CD4-positive, alpha-beta T cell treated with Interleukin-6 at 100 ng/mL for 8 hours (primary cell): Measurements from ENCODE around the gene TMEM175.
"Not testable (repeated sequence)": the region's sequence is repeated elsewhere in the genome, so short reads cannot be mapped to it uniquely, and the experiment has no call there.

Source experiments
- DNase-seq: peaks from one replicate; pipeline ENCODE4 v3.0.0-alpha.2; 2020; ENCODE audit warnings: mixed read lengths, low spot score

TMEM175 gene

GRCh38 chr4:915041-915474, 17.2 kb upstream of the TMEM175 start:
- DNase-seq = no peak

DNA sequence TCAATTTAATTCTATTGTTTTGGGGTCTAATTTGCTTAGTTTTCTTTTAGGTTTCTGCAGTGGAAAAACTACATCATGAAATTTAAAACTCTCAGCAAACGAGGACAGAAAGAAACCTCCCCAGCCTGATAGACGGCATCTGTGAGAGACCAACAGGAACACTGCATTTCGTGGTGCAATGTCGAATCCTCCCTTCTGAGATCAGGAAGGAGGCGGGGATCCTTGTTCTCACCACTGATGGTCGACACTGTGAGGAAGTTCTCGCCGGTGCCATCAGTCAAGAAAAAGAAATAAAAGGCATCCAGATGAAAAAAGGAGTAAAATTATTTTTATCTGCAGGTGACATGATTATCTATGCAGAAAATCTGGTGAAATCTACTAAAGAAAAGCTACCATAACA, 16.7 kb upstream of the TMEM175 start:
- no peak for DNase-seq

- no peak for DNase-seq
Measured at GRCh38 chr4:917466-917865, 14.8 kb upstream of the TMEM175 start.

- DNase-seq = no peak
Measured at GRCh38 chr4:917992-918391, 14.3 kb upstream of the TMEM175 start.

- DNase-seq = not testable (repeated sequence)
Measured at GRCh38 chr4:918591-918990, 13.7 kb upstream of the TMEM175 start.

DNA sequence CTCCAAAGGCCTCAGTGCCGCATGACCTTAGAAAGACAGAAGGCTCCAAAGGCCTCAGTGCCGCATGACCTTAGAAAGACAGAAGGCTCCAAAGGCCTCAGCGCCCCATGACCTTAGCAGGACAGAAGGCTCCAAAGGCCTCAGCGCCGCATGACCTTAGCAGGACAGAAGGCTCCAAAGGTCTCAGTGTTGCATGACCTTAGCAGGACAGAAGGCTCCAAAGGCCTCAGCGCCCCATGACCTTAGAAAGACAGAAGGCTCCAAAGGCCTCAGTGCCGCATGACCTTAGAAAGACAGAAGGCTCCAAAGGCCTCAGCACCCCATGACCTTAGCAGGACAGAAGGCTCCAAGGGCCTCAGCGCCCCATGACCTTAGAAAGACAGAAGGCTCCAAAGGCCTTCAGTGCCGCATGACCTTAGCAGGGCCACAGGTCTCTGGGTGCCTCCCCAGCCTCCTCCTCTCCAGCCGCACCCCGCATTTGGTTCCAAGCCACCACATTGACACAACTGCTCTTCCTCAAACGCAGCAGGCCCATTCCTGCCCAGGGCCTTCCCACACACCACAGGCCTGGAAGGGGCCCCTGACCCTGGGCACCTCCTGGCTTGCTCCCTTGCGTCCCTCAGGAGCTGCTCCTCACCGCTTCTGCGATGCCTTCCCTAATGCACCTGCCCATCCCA, 13.1 kb upstream of the TMEM175 start:
- DNase-seq = not testable (repeated sequence)

DNA sequence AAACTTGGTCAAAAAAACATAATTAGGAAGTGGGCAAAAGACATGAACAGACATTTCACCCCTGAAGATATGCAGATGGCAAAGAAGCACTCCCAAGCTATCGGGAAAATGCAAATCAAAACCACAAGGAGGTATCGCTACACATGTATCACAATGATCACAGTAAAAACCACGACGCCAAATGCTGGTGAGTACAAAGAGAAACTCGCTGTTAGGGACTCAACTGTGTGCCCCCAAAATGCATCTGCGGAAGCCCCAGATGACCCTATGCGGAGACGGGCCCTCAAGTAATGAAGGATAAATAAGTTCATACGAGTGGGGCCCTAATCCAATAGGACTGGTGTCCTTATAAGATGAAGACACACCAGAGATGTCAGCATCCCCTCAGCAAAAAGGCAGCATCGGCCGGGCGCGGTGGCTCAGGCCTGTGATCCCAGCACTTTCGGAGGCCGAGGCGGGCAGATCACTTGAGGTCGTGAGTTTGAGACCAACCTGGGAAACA, 10.4 kb upstream of the TMEM175 start:
- DNase-seq = no peak

DNA sequence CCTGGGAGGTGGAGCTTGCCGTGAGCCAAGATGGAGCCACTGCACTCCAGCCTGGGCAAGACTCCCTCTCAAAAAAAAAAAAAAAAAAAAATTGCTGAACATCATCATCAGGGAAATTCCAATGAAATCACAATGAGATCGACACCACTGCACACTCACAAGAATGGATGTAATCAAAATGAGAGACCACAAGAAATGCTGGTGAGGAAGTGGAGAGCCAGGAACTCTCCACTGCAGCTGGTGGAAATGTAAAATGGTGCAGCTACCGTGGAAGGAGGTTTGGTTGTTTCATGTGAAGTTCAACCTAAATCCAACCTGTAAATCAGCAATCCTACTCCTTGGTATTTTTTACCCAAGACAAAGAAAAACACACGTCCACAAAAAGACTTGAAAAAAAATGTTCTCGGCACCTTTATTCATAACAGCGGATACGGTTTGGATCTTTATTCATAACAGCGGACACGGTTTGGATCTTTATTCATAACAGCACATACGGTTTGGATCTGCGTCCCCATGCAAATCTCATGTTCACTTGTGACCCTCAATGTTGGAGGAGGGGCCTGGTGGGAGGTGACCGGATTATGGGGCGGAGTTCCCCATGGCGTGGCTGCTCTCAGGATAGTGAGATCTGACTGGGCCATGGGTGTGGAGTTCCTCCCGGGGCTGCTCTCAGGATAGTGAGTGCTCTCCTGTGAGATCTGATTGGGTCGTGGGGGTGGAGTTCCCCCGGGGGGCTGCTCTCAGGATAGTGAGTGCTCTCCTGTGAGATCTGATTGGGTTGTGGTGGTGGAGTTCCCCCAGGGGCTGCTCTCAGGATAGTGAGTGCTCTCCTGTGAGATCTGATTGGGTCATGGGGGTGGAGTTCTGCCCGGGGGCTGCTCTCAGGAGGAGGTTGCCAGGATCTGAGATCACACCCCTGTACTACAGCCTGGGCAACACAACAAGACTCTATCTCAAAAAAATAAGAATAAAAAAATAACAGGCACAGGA, 7.9 kb upstream of the TMEM175 start:
- no peak for DNase-seq

DNA sequence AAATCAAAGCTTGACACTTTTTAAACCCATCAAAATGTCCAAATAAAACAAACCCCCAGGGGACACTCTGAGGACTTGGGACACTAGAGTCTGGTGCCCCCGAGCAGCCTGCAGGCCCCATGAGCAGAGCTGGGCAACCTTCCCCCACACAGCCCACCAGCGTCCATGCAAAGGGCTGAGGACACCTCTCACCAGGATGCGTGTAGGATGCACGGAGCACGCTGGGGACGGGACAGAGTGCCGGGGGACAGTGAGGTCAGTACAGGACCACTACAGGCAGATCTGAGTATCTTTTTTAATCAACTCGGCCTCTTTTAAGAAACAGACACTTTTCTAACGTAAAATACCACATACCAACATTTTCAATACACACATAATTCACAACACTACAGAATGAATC, 7.1 kb upstream of the TMEM175 start:
- no peak for DNase-seq

DNA sequence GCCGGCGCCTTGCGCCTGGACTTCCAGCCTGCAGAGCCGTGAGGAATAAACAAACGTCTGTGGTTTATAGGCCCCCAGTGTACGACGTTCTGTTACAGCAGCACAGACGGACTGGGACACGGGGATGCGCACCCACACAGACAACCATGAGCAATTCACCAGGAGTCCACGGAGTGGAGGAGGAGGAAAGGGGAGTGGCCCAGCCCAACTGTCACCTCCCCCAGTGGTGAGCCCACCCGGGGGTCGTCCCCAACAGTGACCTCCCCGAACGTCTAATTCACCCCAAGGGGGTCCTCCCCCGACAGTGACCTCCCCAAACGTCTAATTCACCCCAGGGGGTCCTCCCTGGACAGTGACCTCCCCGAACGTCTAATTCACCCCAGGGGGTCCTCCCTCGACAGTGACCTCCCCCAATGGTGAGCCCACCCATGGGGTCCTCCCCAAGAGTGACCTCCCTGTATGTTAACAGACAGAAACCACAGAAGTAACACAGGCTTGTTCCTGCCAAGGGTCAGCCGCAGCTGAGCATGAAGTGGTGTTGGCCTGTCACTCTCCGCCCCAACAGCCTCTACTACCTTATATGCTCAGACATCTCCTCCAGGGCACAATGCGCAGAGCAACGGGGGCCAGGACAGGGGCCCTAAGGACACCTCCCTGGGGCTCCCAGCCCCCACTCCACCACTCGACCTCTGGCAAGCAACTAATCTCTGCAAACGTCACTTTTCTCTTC, 6.3 kb upstream of the TMEM175 start:
- no peak for DNase-seq

DNA sequence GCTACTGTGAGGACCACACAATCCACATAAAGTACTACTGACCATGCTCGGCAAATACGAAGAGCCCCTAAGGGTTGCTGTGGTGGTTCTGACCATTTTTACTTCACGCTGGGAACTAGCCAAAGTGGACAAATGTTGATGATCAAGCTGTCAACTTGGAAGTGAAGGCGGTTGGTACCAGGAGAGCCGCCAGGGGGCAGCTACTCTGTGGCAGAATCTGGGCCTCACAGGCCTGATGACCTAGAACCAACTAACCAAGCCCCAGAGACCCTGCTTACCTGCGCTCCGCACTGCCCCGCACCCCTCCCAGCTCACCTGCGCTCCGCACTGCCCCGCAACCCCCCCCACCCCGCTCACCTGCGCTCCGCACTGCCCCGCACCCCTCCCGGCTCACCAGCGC, 5.7 kb upstream of the TMEM175 start:
- DNase-seq = no peak

- not testable (repeated sequence) for DNase-seq
Measured at GRCh38 chr4:927566-927965, 4.7 kb upstream of the TMEM175 start.

DNA sequence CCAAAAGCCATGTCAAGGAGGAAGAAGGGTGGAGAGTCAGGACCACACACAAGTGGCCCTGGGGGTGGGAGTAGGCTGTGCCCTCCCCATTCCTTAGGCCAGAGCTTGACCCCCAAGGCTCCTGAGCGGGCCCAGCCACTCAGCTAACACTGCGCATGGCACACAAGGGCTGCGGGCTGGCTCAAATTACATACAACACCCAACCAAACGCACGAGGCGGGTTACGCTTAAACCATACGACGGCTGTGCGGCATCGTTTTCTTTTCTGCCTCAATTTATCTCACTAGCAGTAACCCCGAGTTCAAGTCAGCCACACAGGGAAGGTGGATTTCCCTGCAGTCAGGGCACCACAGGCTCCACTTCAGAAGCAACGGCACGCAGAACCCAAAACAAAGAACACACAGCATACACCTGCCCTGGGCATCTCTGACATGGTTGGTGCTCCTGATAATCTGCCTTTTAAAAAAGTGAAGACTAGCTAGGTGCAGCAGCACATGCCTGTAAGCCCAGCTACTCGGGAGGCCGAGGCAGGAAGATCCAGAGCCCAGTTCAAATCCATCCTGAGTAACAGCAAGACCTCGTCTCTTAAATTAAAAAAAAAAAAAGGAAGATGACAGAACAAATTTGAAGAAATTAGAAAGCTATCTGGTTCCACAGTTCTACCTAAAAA, 3.0 kb upstream of the TMEM175 start:
- no peak for DNase-seq

DNA sequence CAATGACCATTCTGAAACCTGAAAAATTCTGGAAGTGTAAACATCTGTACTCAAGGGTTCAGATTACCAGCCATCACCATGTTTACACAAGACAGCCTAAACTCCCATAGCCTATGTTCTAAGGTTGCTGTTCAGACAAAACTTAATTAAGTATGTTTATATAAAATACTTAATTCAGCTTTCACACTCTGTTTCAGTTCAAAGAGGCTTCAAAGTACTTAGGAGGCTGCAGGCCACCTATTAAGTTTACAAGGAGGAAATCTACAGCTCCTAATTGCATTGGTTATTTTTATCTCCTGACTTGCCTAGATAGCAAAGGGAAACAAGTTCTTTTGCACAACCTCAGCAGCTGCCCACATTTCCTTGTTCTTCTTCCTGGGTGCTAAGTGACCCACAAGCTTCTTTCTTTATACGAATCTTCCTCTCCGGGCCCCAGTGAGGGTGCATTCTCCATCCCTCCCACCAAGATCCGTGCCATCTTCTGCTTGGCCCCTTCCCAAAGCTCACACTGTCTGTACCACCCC, 2.2 kb upstream of the TMEM175 start:
- no peak for DNase-seq

DNA sequence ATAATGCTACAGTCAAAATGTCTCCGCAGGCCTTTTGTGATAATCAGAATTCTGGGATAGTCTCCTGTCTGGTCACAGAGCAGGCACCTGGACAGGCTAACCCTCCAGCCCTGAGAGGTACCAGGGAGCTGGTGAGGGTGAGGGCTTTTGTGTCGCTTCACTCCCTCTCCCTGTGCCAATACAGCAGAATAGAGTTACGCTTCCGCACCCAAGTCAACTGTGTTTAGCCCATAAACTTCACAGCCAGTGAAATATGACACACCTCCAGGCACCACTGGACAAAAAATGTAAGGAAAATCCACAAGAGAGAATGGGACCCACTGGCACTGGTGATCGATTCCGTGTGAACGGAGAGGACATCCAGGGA, 1.4 kb upstream of the TMEM175 start:
- no peak for DNase-seq

GRCh38 chr4:931194-931959, 883 bp upstream of the TMEM175 start:
- no peak for DNase-seq

DNA sequence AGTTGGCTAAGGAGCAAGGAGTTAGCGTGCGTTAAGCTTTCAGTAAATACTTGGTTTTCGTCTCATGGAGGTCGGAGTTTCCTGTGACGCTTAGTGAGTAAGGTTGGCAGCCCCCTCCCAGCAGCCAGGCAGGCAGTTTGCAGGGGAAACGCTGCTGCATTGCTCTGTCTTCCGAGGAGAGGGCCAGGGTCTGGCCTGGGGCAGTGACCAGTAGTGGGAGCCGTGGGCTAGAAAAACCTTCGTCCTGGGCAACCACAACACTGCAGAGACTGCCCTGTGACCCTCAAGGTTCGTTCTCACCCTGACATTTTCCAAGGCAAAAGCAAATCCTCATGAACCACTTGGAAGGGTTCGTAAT, 432 bp downstream of the TMEM175 start:
- DNase-seq = no peak

- not testable (repeated sequence) for DNase-seq
Measured at GRCh38 chr4:939508-939907, 7.2 kb downstream of the TMEM175 start.

DNA sequence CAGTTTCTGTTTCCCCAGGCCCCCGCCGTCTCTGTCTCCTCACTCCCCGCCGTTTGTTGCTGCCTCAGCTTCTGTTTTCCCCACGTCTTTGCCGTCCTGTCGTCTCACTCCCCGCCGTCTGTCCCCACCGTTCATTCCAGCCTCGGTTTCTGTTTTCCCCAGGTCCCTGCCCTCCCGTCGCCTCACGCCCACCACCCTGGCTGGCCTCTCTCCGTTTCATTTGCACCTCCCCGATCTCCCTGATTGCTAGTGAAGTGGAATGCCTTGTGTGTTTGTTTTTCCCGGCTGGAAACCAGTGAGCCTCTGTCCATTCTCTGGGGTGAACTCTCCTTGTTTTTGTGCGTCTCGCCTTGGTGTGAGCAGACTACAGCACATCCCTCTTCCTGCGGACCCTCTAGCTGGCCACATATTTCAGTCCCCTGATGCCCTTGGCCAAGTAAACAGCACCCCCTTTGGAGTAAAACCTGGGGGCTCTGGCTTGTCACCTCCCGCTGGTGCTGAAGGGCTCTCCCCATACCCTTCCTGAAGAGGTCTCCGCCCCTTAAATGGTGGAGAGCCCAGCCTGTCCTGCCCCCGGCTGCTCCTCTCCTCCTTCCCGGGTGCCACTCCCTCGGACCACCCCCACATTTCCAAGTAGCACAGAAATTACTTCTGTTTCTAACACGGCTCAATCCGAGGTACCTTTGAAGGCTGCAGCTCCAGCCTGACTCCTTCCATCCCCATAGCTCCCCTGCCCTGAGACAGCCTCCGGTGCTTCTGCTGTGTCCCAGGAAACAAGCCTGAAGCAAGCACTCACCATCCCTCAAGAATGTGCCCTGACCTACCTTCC, 13.2 kb downstream of the TMEM175 start:
- DNase-seq = no peak

DNA sequence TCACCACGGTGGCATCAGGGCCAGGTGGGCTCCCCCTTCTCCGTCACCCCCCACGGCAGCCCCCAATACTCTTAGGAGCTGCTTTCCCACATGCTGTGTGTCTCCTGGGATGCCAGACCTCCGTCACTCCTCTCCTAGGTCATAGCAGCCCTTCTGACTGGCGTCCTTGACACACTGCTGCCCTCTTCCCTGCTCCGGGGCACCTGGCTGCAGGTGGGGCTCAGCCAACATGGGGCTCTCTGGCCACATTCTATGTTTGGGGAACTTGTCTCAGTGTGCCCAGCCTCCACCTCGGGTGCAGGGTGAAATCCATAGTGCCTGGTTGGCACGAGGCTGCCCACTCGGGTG, 13.8 kb downstream of the TMEM175 start:
- no peak for DNase-seq
